ENCODE results near the gene PLEKHH3.
"Not testable (repeated sequence)": the region's sequence is repeated elsewhere in the genome, so short reads cannot be mapped to it uniquely, and the experiment has no call there.

Gene PLEKHH3

GRCh38 chr17:42669977-42670788 is 6.6 kb downstream of the PLEKHH3 start:
- Mint-ChIP-seq H3K27me3 (ENCODE audit: low read depth) (peaks cover 54% of the 10 kb centered on the region), H3K36me3 (ENCODE audit: low read depth) (peaks cover 9% of the 10 kb centered on the region), H3K9me3 (no peaks in the 10 kb centered on the region), H3K4me1 (ENCODE audit: low read depth) (peaks cover 14% of the 10 kb centered on the region), H3K4me3 (peak overlapping the region; percentile 78), H3K27ac (no peak overlapping the region)

DNA sequence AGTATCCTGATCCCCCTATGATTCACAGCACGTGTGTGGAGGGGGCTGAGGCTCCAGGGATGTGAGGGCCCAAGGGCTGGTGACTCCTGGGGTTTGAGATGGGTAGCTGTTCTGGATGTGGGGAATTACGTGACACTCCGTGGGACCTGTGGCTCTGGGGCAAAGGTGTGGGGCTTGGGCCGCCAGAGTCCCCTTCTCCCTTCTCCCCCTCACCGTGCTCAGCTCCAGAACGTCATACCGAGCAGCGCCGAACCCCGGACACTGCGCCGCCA is 7.2 kb downstream of the PLEKHH3 start:
- Mint-ChIP-seq H3K36me3 (ENCODE audit: low read depth) (peaks cover 9% of the 10 kb centered on the region), H3K4me3 (no peak overlapping the region), H3K27me3 (ENCODE audit: low read depth) (peaks cover 49% of the 10 kb centered on the region), H3K27ac (no peak overlapping the region), H3K4me1 (ENCODE audit: low read depth) (peaks cover 12% of the 10 kb centered on the region), H3K9me3 (no peaks in the 10 kb centered on the region)

DNA sequence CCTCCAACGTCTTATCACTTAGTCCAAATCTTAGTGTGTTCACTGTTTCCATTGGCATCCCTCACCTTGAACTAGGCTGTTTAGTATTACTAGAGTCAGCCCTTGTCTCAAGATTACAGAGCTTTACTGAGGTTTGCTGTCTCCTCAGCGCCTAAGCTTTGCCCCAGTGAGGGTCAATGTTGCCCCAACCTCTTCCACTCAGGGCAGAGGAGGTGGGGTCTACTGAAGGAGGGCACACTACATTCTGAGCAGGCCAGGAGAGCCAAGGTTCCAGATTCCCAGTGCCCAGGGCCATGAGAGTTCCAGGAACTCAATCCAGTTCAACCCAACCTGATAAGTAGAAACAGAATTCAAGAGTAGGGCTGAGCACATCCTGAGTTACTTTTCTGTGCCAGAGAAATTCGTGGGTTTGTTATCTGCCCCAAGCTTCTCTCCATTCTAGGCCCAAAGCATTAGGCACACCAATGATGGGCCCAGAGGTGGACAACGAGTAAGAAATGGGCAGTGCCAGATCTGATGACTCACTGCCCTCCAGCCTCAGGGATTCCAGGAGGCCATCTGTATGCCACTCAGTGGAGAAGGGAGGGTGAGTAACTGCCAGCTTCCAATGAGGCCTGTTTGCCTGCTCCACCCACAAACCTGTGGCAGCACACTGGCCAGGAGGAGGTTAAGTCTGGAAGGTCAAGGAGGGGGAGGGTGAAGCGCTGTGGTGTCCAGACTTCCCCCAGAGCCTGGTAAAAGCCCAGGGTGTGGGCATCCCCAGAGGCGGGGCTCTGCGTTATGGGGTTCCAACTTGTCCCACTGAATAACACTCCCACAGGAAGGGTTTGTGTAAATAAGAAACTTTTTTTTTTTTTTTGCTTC is 9.5 kb downstream of the PLEKHH3 start:
- no peak overlapping the region for H3K27ac Mint-ChIP-seq
- H3K4me3 Mint-ChIP-seq = no peak overlapping the region
- no peaks in the 10 kb centered on the region for H3K9me3 Mint-ChIP-seq
- peaks cover 32% of the 10 kb centered on the region for H3K27me3 Mint-ChIP-seq (ENCODE audit: low read depth)
- peaks cover 7% of the 10 kb centered on the region for H3K4me1 Mint-ChIP-seq (ENCODE audit: low read depth)
- H3K36me3 Mint-ChIP-seq (ENCODE audit: low read depth) = peaks cover 11% of the 10 kb centered on the region

- not testable (repeated sequence) for H3K4me3 Mint-ChIP-seq; H3K4me1 Mint-ChIP-seq (ENCODE audit: low read depth); H3K36me3 Mint-ChIP-seq (ENCODE audit: low read depth); H3K9me3 Mint-ChIP-seq; H3K27ac Mint-ChIP-seq
- peaks cover 23% of the 10 kb centered on the region for H3K27me3 Mint-ChIP-seq (ENCODE audit: low read depth)
These were observed 10.7 kb downstream of the PLEKHH3 start for GRCh38 chr17:42666126-42666525.

GRCh38 chr17:42665581-42666001 is 11.2 kb downstream of the PLEKHH3 start:
- no peaks in the 10 kb centered on the region for H3K9me3 Mint-ChIP-seq
- peaks cover 8% of the 10 kb centered on the region for H3K36me3 Mint-ChIP-seq (ENCODE audit: low read depth)
- H3K4me3 Mint-ChIP-seq = no peak overlapping the region
- peaks cover 17% of the 10 kb centered on the region for H3K27me3 Mint-ChIP-seq (ENCODE audit: low read depth)
- no peak overlapping the region for H3K27ac Mint-ChIP-seq
- H3K4me1 Mint-ChIP-seq (ENCODE audit: low read depth) = peaks cover 2% of the 10 kb centered on the region

- Mint-ChIP-seq H3K27ac (no peak overlapping the region), H3K4me1 (ENCODE audit: low read depth) (peaks cover 12% of the 10 kb centered on the region), H3K9me3 (no peaks in the 10 kb centered on the region), H3K36me3 (ENCODE audit: low read depth) (peaks cover 4% of the 10 kb centered on the region), H3K27me3 (ENCODE audit: low read depth) (peaks cover 4% of the 10 kb centered on the region), H3K4me3 (no peak overlapping the region)
These were observed 16.0 kb downstream of the PLEKHH3 start for GRCh38 chr17:42660692-42661345.

- not testable (repeated sequence) for H3K27me3 Mint-ChIP-seq (ENCODE audit: low read depth); H3K9me3 Mint-ChIP-seq; H3K36me3 Mint-ChIP-seq (ENCODE audit: low read depth); H3K27ac Mint-ChIP-seq
- peak overlapping the region; percentile 84 for H3K4me3 Mint-ChIP-seq
- H3K4me1 Mint-ChIP-seq (ENCODE audit: low read depth) = peaks cover 17% of the 10 kb centered on the region
These were observed 16.9 kb downstream of the PLEKHH3 start for GRCh38 chr17:42659932-42660274.

DNA sequence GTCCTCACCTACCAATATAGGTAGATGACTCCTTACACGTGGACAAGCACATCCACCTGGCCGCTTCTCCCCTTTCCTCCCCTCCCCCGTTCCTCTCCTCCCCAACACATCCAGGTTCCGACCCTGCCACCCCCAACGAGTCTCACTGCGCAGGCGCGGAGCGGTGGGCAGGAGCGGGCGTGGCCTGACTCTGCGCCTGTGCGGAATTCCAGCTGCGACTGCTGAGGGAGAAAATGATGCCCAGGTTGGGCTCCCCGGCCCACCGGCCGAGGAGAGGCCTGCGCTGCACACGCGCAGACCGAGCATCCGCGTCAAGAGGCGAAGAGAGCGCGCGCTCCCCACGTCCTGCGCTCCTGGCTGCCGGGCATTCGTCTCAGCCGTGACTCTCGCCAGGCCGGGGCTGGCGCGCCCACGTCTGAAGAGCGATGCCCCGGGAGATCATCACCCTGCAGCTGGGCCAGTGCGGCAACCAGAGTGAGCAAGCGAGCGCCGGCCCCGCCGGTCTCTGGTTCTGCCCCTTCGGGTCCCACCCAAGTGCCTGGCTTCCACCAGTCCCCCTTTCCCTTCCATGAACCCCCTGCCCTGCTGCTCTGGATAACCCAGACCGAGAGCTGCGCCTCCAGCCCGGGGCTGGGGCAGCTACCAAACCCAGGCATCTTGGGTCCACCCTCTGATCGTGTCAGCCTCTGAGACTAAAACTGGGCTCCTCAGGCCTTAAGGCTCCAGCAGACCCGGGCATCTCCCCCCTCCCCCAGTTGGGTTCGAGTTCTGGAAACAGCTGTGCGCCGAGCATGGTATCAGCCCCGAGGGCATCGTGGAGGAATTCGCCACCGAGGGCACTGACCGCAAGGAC is 17.5 kb downstream of the PLEKHH3 start, which contains the start of gene TUBG2:
TUBG2 (plus strand) TSS at position 206 of the 853 bp plus-strand sequence; CDS start at position 426, 220 bp downstream.
- Mint-ChIP-seq H3K27me3 (ENCODE audit: low read depth) (peaks cover 10% of the 10 kb centered on the region), H3K9me3 (no peaks in the 10 kb centered on the region), H3K4me1 (ENCODE audit: low read depth) (peaks cover 17% of the 10 kb centered on the region), H3K4me3 (peak within 1 kb of the TSS; percentile 84), H3K27ac (peak within 1 kb of the TSS; percentile 52), H3K36me3 (ENCODE audit: low read depth) (peaks cover 3% of the 10 kb centered on the region)

GRCh38 chr17:42657824-42658588 is 18.8 kb downstream of the PLEKHH3 start:
- H3K4me1 Mint-ChIP-seq (ENCODE audit: low read depth) = peaks cover 17% of the 10 kb centered on the region
- H3K27ac Mint-ChIP-seq = peak overlapping the region; percentile 6
- peaks cover 22% of the 10 kb centered on the region for H3K27me3 Mint-ChIP-seq (ENCODE audit: low read depth)

GRCh38 chr17:42655528-42655927 is 21.3 kb downstream of the PLEKHH3 start:
- Mint-ChIP-seq H3K36me3 (ENCODE audit: low read depth) (peaks cover 2% of the 10 kb centered on the region), H3K27ac (no peak overlapping the region), H3K4me3 (peak overlapping the region; percentile 4)

More at GRCh38 chr17:42657824-42658588, 18.8 kb downstream of the PLEKHH3 start:
- H3K9me3 Mint-ChIP-seq = no peaks in the 10 kb centered on the region
- H3K4me3 Mint-ChIP-seq = peak overlapping the region; percentile 84
- H3K36me3 Mint-ChIP-seq (ENCODE audit: low read depth) = peaks cover 2% of the 10 kb centered on the region

DNA sequence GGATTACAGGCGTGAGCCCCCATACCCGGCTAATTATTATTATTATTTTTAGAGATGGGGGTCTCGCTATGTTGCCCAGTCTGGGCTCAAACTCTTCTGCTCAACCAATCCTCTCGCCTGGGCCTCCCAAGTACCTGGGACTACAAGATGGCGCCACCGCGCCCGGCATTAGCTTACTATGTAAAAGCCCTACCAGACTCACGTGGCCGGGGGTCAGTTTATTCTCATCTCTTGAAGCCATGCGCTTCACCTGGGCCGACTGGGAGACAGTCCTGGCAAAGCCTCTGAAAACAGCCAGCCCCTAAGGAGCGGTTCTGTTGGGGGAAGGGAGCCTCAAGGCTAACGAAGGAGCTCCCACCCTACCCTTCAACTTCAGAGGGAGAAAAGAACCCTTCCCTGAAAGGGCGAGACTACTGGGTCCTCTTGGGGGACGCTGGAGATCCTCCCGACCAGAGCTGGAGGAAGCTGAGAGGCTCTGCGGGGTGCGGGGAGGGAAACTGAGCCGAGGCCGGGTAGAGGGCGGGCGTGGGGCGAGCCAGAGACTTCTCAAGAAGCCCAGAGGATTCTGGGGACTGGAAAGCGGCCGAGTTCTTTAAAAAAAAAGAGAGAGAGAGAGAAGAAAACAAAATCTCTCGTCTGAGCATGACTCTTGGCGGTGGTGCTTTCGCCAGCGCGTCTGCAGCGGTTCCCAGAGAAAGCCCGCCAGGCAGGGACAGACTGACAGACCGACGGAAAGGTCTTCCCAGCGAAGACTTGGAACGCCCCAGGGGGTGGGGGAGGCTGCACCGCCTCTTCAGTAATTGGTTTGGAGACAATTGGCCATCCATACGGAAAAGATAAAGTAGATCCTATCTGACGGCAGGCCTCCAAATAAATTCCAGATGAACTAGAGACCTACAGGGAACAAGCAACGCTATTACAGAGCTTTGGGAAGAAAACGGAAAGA is 23.3 kb downstream of the PLEKHH3 start:
- Mint-ChIP-seq H3K27ac (no peak overlapping the region), H3K4me1 (ENCODE audit: low read depth) (peaks cover 11% of the 10 kb centered on the region), H3K9me3 (no peaks in the 10 kb centered on the region), H3K27me3 (ENCODE audit: low read depth) (peaks cover 27% of the 10 kb centered on the region), H3K36me3 (ENCODE audit: low read depth) (peaks cover 2% of the 10 kb centered on the region), H3K4me3 (no peak overlapping the region)

More at GRCh38 chr17:42655528-42655927, 21.3 kb downstream of the PLEKHH3 start:
- peaks cover 27% of the 10 kb centered on the region for H3K27me3 Mint-ChIP-seq (ENCODE audit: low read depth)
- peaks cover 17% of the 10 kb centered on the region for H3K4me1 Mint-ChIP-seq (ENCODE audit: low read depth)
- no peaks in the 10 kb centered on the region for H3K9me3 Mint-ChIP-seq

GRCh38 chr17:42651392-42651791 is 25.4 kb downstream of the PLEKHH3 start:
- Mint-ChIP-seq H3K4me3 (no peak overlapping the region), H3K27ac (no peak overlapping the region), H3K9me3 (no peaks in the 10 kb centered on the region), H3K27me3 (ENCODE audit: low read depth) (peaks cover 27% of the 10 kb centered on the region), H3K36me3 (ENCODE audit: low read depth) (no peaks in the 10 kb centered on the region), H3K4me1 (ENCODE audit: low read depth) (peaks cover 7% of the 10 kb centered on the region)

All from T-helper 1 cell treated with Interleukin-12 subunit alpha and Interleukin-12 subunit beta and Interleukin-4 antibody, amounts not matched to agents 30 μg/mL and 1 μg/mL, for 36 hours (primary cell).